Astrocyte (in vitro differentiated cells and primary cell): ENCODE results near the gene DUSP5. TPM values are rescaled to one million over a fixed set of nuclear protein-coding genes. Genes with fewer than 3 reads are reported as not detected.

Experiments
- DNase-seq: peaks from one replicate; pipeline ENCODE4 v3.0.0-alpha.2; 2010; ENCODE audit warnings: low read depth
- FAIRE-seq: peaks from 2 replicates; lab custom pipeline; 2011; peaks lifted over from hg19 to GRCh38; lab: Jason Lieb, UNC
- H2AFZ ChIP-seq: 2 replicates; pipeline ENCODE4 v1.6.0; 2012; ENCODE audit warnings: low read depth, low read length, inconsistent platforms
- H3K27ac ChIP-seq: 2 replicates; pipeline ENCODE4 v1.5.1; 2011; ENCODE audit warnings: low read depth, low read length, inconsistent platforms
- H3K27me3 ChIP-seq: 2 replicates; pipeline ENCODE4 v1.6.0; 2011; ENCODE audit warnings: low read length, inconsistent platforms; ENCODE audit not compliant: insufficient read depth
- H3K36me3 ChIP-seq: 2 replicates; pipeline ENCODE4 v1.5.1; 2011; ENCODE audit warnings: low read length, inconsistent platforms; ENCODE audit not compliant: insufficient read depth
- H3K4me1 ChIP-seq: 2 replicates; pipeline ENCODE4 v1.5.1; 2011; ENCODE audit warnings: low read length, inconsistent platforms; ENCODE audit not compliant: insufficient read depth
- H3K4me2 ChIP-seq: 2 replicates; pipeline ENCODE4 v1.6.0; 2012; ENCODE audit warnings: low read length, inconsistent platforms
- H3K4me3 ChIP-seq: 2 replicates; pipeline ENCODE4 v1.5.1; 2011; ENCODE audit warnings: low read depth, mild to moderate bottlenecking, low read length, inconsistent platforms; ENCODE audit not compliant: insufficient read depth
- H3K79me2 ChIP-seq: 2 replicates; pipeline ENCODE4 v1.6.0; 2012; ENCODE audit warnings: mild to moderate bottlenecking, low read length, inconsistent platforms; ENCODE audit not compliant: insufficient read depth
- H3K9ac ChIP-seq: 2 replicates; pipeline ENCODE4 v1.6.0; 2012; ENCODE audit warnings: mild to moderate bottlenecking, low read length, inconsistent platforms
- H3K9me3 ChIP-seq: 2 replicates; pipeline ENCODE4 v1.5.1; 2012; ENCODE audit warnings: low read depth, mild to moderate bottlenecking, low read length, inconsistent platforms; ENCODE audit not compliant: insufficient read depth
- H4K20me1 ChIP-seq: 2 replicates; pipeline ENCODE4 v1.6.0; 2012; ENCODE audit warnings: low read length, inconsistent platforms; ENCODE audit not compliant: insufficient read depth
- H3K27ac Mint-ChIP-seq: one replicate; pipeline ENCODE4 v1.8.0; 2021; ENCODE audit warnings: mild to moderate bottlenecking, mixed read lengths; ENCODE audit not compliant: unreplicated experiment
- H3K27me3 Mint-ChIP-seq: one replicate; pipeline ENCODE4 v1.8.0; 2021; ENCODE audit warnings: low read depth, mixed read lengths; ENCODE audit not compliant: unreplicated experiment
- H3K36me3 Mint-ChIP-seq: one replicate; pipeline ENCODE4 v1.8.0; 2021; ENCODE audit warnings: low read depth, mixed read lengths; ENCODE audit not compliant: unreplicated experiment
- H3K4me1 Mint-ChIP-seq: one replicate; pipeline ENCODE4 v1.8.0; 2021; ENCODE audit warnings: low read depth, mixed read lengths; ENCODE audit not compliant: unreplicated experiment
- H3K4me3 Mint-ChIP-seq: one replicate; pipeline ENCODE4 v1.8.0; 2021; ENCODE audit warnings: mild to moderate bottlenecking, moderate library complexity, mixed read lengths; ENCODE audit not compliant: unreplicated experiment
- H3K9me3 Mint-ChIP-seq: one replicate; pipeline ENCODE4 v1.8.0; 2021; ENCODE audit warnings: mild to moderate bottlenecking, mixed read lengths; ENCODE audit not compliant: unreplicated experiment
- EZH2 ChIP-seq: IDR thresholded peaks from 2 replicates; pipeline ENCODE4 v1.6.1; 2012; ENCODE audit warnings: mild to moderate bottlenecking, low read length, inconsistent platforms; ENCODE audit not compliant: insufficient read depth
- total RNA-seq: library from RNA; stranded (reverse); gene quantifications from 2 replicates; pipeline ENCODE4 v1.2.1, GENCODE V29; 2021
- TF ChIP-seq, protein P1 (sequence below): IDR thresholded peaks from 2 replicates; pipeline ENCODE4 v1.5.1; 2011; ENCODE audit warnings: low read depth, mild to moderate bottlenecking, inconsistent platforms, low read length, moderate library complexity; ENCODE audit not compliant: insufficient read depth

Gene DUSP5
- total RNA-seq, 1 donor from 2014 or later = 36.4 TPM

DNA sequence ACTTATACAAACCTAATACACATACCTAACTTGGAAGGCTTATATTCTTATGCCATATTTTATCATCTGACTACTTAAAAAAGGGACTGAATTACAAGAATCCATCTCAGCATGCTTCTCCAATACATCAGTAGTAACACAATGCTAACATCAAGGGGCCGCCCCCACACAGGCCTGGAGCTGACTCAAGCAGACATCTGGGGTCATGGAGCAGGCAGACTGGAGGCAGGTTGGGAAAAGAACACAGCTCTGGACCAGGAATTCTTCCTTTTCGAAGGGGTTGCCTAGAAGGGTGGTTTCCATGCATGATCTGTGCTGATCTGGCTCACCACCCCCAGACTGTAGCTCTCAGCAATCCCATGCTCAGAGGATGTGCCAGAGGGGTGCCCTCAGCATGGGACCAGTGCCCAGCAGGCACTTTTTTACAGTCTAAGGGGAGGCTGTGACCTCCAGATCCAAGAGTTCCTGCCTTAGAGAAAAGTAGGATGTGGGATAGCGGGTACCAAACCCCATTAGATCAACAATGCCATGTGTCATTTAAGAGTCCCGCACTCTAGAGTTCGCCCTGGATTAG lies 26.1 kb upstream of the DUSP5 start:
- peak overlapping the region; percentile 15 for H3K4me2 ChIP-seq
- no peak overlapping the region for H3K27ac ChIP-seq
- no peaks in the 10 kb centered on the region for H3K36me3 ChIP-seq
- H4K20me1 ChIP-seq = no peaks in the 10 kb centered on the region
- no peak overlapping the region for H3K27ac Mint-ChIP-seq
- H3K9me3 ChIP-seq = no peaks in the 10 kb centered on the region
- H3K4me3 Mint-ChIP-seq = no peak overlapping the region
- FAIRE-seq = no peak
- TF ChIP-seq EZH2 = no peak
- TF ChIP-seq, protein P1, sequence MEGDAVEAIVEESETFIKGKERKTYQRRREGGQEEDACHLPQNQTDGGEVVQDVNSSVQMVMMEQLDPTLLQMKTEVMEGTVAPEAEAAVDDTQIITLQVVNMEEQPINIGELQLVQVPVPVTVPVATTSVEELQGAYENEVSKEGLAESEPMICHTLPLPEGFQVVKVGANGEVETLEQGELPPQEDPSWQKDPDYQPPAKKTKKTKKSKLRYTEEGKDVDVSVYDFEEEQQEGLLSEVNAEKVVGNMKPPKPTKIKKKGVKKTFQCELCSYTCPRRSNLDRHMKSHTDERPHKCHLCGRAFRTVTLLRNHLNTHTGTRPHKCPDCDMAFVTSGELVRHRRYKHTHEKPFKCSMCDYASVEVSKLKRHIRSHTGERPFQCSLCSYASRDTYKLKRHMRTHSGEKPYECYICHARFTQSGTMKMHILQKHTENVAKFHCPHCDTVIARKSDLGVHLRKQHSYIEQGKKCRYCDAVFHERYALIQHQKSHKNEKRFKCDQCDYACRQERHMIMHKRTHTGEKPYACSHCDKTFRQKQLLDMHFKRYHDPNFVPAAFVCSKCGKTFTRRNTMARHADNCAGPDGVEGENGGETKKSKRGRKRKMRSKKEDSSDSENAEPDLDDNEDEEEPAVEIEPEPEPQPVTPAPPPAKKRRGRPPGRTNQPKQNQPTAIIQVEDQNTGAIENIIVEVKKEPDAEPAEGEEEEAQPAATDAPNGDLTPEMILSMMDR = no peak
- H3K27me3 ChIP-seq = no peaks in the 10 kb centered on the region
- no peak overlapping the region for H2AFZ ChIP-seq
- peaks cover 7% of the 10 kb centered on the region for H3K4me1 Mint-ChIP-seq
- H3K4me3 ChIP-seq = no peak overlapping the region
- no peaks in the 10 kb centered on the region for H3K36me3 Mint-ChIP-seq
- H3K9me3 Mint-ChIP-seq = peaks cover 10% of the 10 kb centered on the region
- DNase-seq = peak; percentile 80
- H3K27me3 Mint-ChIP-seq = no peaks in the 10 kb centered on the region
- H3K9ac ChIP-seq = no peak overlapping the region
- peaks cover 11% of the 10 kb centered on the region for H3K4me1 ChIP-seq
- H3K79me2 ChIP-seq = no peaks in the 10 kb centered on the region

GRCh38 chr10:110474017-110474416 lies 23.7 kb upstream of the DUSP5 start:
- Histone ChIP-seq H3K36me3 (no peaks in the 10 kb centered on the region), H3K27me3 (no peaks in the 10 kb centered on the region), H3K4me3 (no peak overlapping the region), H3K79me2 (no peaks in the 10 kb centered on the region), H3K4me1 (peaks cover 11% of the 10 kb centered on the region), H3K9me3 (no peaks in the 10 kb centered on the region), H4K20me1 (no peaks in the 10 kb centered on the region), H3K4me2 (no peak overlapping the region), H3K9ac (no peak overlapping the region), H3K27ac (no peak overlapping the region), H2AFZ (no peak overlapping the region)
- H3K27me3 Mint-ChIP-seq = peaks cover 2% of the 10 kb centered on the region
- TF ChIP-seq, protein P1 = no peak
- no peak for TF ChIP-seq EZH2
- peak overlapping the region; percentile 15 for H3K27ac Mint-ChIP-seq
- H3K9me3 Mint-ChIP-seq = peaks cover 17% of the 10 kb centered on the region
- H3K36me3 Mint-ChIP-seq = no peaks in the 10 kb centered on the region
- FAIRE-seq = no peak
- H3K4me1 Mint-ChIP-seq = peaks cover 7% of the 10 kb centered on the region
- no peak for DNase-seq
- no peak overlapping the region for H3K4me3 Mint-ChIP-seq

GRCh38 chr10:110474826-110475225 lies 22.9 kb upstream of the DUSP5 start:
- H3K79me2 ChIP-seq = no peaks in the 10 kb centered on the region
- peaks cover 11% of the 10 kb centered on the region for H3K4me1 ChIP-seq
- H3K27ac ChIP-seq = no peak overlapping the region
- no peak overlapping the region for H3K4me2 ChIP-seq
- H3K4me3 ChIP-seq = no peak overlapping the region
- no peaks in the 10 kb centered on the region for H3K27me3 ChIP-seq
- H3K27me3 Mint-ChIP-seq = peaks cover 2% of the 10 kb centered on the region
- H3K4me1 Mint-ChIP-seq = peaks cover 7% of the 10 kb centered on the region
- no peak overlapping the region for H3K9ac ChIP-seq
- no peak overlapping the region for H2AFZ ChIP-seq
- TF ChIP-seq, protein P1 = no peak
- TF ChIP-seq EZH2 = no peak
- H3K27ac Mint-ChIP-seq = no peak overlapping the region
- H3K36me3 ChIP-seq = no peaks in the 10 kb centered on the region
- no peaks in the 10 kb centered on the region for H3K36me3 Mint-ChIP-seq
- H3K9me3 Mint-ChIP-seq = peaks cover 13% of the 10 kb centered on the region
- H3K9me3 ChIP-seq = no peaks in the 10 kb centered on the region
- no peak overlapping the region for H3K4me3 Mint-ChIP-seq
- no peaks in the 10 kb centered on the region for H4K20me1 ChIP-seq
- no peak for DNase-seq
- no peak for FAIRE-seq
